IMR-90 (cell line): ENCODE results near the gene CRHBP. TPM values are rescaled to one million over a fixed set of nuclear protein-coding genes. Genes with fewer than 3 reads are reported as not detected.

Experiments
- ATAC-seq: fragments of 200-7000 bp; cut with Tn5 transposase; 2 replicates; pipeline ENCODE4 v1.9.1; 2020; ENCODE audit warnings: low read depth, mild to moderate bottlenecking, moderate library complexity
- BruUV-seq: library from RNA; stranded (reverse); fragments of 400-500 nt; replicated peaks from 2 replicates; lab custom pipeline; 2021; lab: Mats Ljungman, UMichigan
- CTCF ChIA-PET: fragments of 300-600 bp; formaldehyde crosslinking; extraction: SDS; loops from one replicate; lab custom pipeline; 2021; ENCODE audit warnings: antibody characterized with exemption; lab: Yijun Ruan, JAX
- POLR2A ChIA-PET: fragments of 300-600 bp; sonication (Branson Sonifier 250); formaldehyde crosslinking; loops from one replicate; lab custom pipeline; 2022; ENCODE audit warnings: antibody characterized with exemption; ENCODE audit not compliant: unreplicated experiment; lab: Charles Lee
- DNase-seq: peaks from one replicate; pipeline ENCODE4 v3.0.0; 2013
- H2AFZ ChIP-seq: replicated peaks from 2 replicates; pipeline ENCODE3; 2013; ENCODE audit warnings: low read length, mild to moderate bottlenecking; ENCODE audit not compliant: poor library complexity
- H2AK5ac ChIP-seq: 2 replicates; pipeline ENCODE4 v1.6.1; 2013; ENCODE audit warnings: low read depth, low read length, inconsistent platforms
- H2AK9ac ChIP-seq: replicated peaks from 2 replicates; pipeline ENCODE3; 2013; ENCODE audit warnings: mild to moderate bottlenecking, low read depth, low read length, moderate library complexity; ENCODE audit not compliant: poor library complexity
- H2BK120ac ChIP-seq: 2 replicates; pipeline ENCODE4 v1.6.1; 2013; ENCODE audit warnings: low read depth, low read length, inconsistent platforms
- H2BK15ac ChIP-seq: 3 replicates; pipeline ENCODE4 v1.6.1; 2013; ENCODE audit warnings: low read depth, low read length, inconsistent platforms
- H2BK20ac ChIP-seq: 2 replicates; pipeline ENCODE4 v1.6.1; 2013; ENCODE audit warnings: low read depth, mild to moderate bottlenecking, inconsistent platforms, low read length, moderate library complexity
- H2BK5ac ChIP-seq: 2 replicates; pipeline ENCODE4 v1.6.1; 2013; ENCODE audit warnings: mild to moderate bottlenecking, low read depth, low read length, inconsistent platforms; ENCODE audit not compliant: poor library complexity, severe bottlenecking
- H3K14ac ChIP-seq: replicated peaks from 2 replicates; pipeline ENCODE4 v1.6.1; 2013; ENCODE audit warnings: low read depth, low read length, inconsistent platforms
- H3K18ac ChIP-seq: 2 replicates; pipeline ENCODE4 v1.6.1; 2013; ENCODE audit warnings: low read depth, low read length, control low read depth
- H3K23ac ChIP-seq: 2 replicates; pipeline ENCODE4 v1.6.1; 2013; ENCODE audit warnings: low read depth, low read length, inconsistent platforms
- H3K27ac ChIP-seq: 2 replicates; pipeline ENCODE4 v1.5.1; 2013; ENCODE audit warnings: mild to moderate bottlenecking, control low read depth, low read length; ENCODE audit not compliant: insufficient read depth
- H3K27me3 ChIP-seq: 2 replicates; pipeline ENCODE4 v1.6.1; 2013; ENCODE audit warnings: low read length; ENCODE audit not compliant: control insufficient read depth, insufficient read depth
- H3K36me3 ChIP-seq: 2 replicates; pipeline ENCODE4 v1.6.1; 2013; ENCODE audit warnings: low read length, mixed read lengths; ENCODE audit not compliant: control insufficient read depth, insufficient read depth
- H3K4ac ChIP-seq: 2 replicates; pipeline ENCODE4 v1.6.1; 2013; ENCODE audit warnings: low read depth, low read length, inconsistent platforms
- H3K4me1 ChIP-seq: 2 replicates; pipeline ENCODE4 v1.6.1; 2013; ENCODE audit warnings: low read length, mixed read lengths; ENCODE audit not compliant: control insufficient read depth, insufficient read depth
- H3K4me2 ChIP-seq: 2 replicates; pipeline ENCODE4 v1.6.1; 2013; ENCODE audit warnings: low read depth, mild to moderate bottlenecking, control low read depth, low read length, moderate library complexity
- H3K4me3 ChIP-seq: 2 replicates; pipeline ENCODE4 v1.5.1; 2013; ENCODE audit warnings: low read depth, mild to moderate bottlenecking, control low read depth, low read length, moderate library complexity; ENCODE audit not compliant: insufficient read depth
- H3K56ac ChIP-seq: 2 replicates; pipeline ENCODE4 v1.6.1; 2013; ENCODE audit warnings: low read length, inconsistent platforms; ENCODE audit not compliant: insufficient read depth; ENCODE audit errors: extremely low read depth
- H3K79me1 ChIP-seq, 2 experiments: 2 replicates each; pipeline ENCODE4 v1.6.1; 2013; ENCODE audit warnings: low read length in 2 of 2, inconsistent platforms in 1 of 2, low read depth in 1 of 2
- H3K9ac ChIP-seq: 2 replicates; pipeline ENCODE4 v1.6.1; 2013; ENCODE audit warnings: low read depth, low read length, control low read depth
- H3K9me1 ChIP-seq: 2 replicates; pipeline ENCODE4 v1.6.1; 2013; ENCODE audit warnings: low read length, inconsistent platforms; ENCODE audit not compliant: insufficient read depth
- H3K9me3 ChIP-seq: 2 replicates; pipeline ENCODE4 v1.6.1; 2013; ENCODE audit warnings: low read length; ENCODE audit not compliant: control insufficient read depth, insufficient read depth
- H4K20me1 ChIP-seq: 2 replicates; pipeline ENCODE4 v1.6.1; 2013; ENCODE audit warnings: low read length, inconsistent platforms; ENCODE audit not compliant: insufficient read depth
- H4K5ac ChIP-seq: 2 replicates; pipeline ENCODE4 v1.6.1; 2013; ENCODE audit warnings: mild to moderate bottlenecking, low read depth, low read length, control low read depth
- H4K8ac ChIP-seq, 2 experiments: 2 replicates each; pipeline ENCODE4 v1.6.1; 2013; ENCODE audit warnings: low read depth in 2 of 2, low read length in 2 of 2, control low read depth in 1 of 2, inconsistent platforms in 1 of 2
- H4K91ac ChIP-seq: 2 replicates; pipeline ENCODE4 v1.6.1; 2013; ENCODE audit warnings: low read depth, low read length, inconsistent platforms; ENCODE audit not compliant: insufficient read depth
- CEBPB ChIP-seq: IDR thresholded peaks from 2 replicates; pipeline ENCODE4 v1.6.1; 2012; ENCODE audit warnings: low read depth, low read length, improper control_type of control experiment
- RFX5 ChIP-seq: IDR thresholded peaks from 2 replicates; pipeline ENCODE4 v1.8.0; 2012; ENCODE audit warnings: low read depth, mild to moderate bottlenecking, low read length, moderate library complexity
- WGBS, 2 experiments: methylation state at CpG; one replicate each; pipeline versions ENCODE4 v1.1.5 to v1.1.7; 2013; ENCODE audit warnings: missing lambda C conversion rate in 2 of 2; ENCODE audit not compliant: insufficient read length in 1 of 2; ENCODE audit errors: extremely low coverage in 2 of 2; 5-methylcytosine and 5-hydroxymethylcytosine counted together
- dilution Hi-C: fragments of 300-500 bp; cut with HindIII; formaldehyde crosslinking; loops from one replicate; pipeline ENCODE4 v1.14.3; 2018; ENCODE audit warnings: low sequenced_read_pairs; ENCODE audit not compliant: unreplicated experiment
- in situ Hi-C: fragments of 300-500 bp; cut with MboI; formaldehyde crosslinking; loops from 3 replicates; pipeline ENCODE4 v1.14.3; 2019; ENCODE audit warnings: low sequenced_read_pairs, inconsistent platforms, mixed read lengths
- intact Hi-C: fragments of 100-400 bp; cut with micrococcal nuclease; formaldehyde crosslinking; loops from 2 replicates; pipeline ENCODE4 v1.10.0; 2022
- polyA plus RNA-seq, 3 experiments: library from polyadenylated mRNA; depleted of rRNA; stranded (reverse); fragments of >200 nt; gene quantifications; 2 replicates each; pipeline ENCODE4 v1.2.3, GENCODE V29; 2012; ENCODE audit warnings: low replicate concordance in 1 of 3
- total RNA-seq: library from RNA; depleted of rRNA; stranded (reverse); fragments of >200 nt; gene quantifications from 2 replicates; pipeline ENCODE4 v1.2.3, GENCODE V29; 2012

The CRHBP gene
- total and polyA plus RNA-seq, 2 of the 4 experiments (the other 2 are of a cell fraction), result 0.09 TPM; not detected in 1

DNA sequence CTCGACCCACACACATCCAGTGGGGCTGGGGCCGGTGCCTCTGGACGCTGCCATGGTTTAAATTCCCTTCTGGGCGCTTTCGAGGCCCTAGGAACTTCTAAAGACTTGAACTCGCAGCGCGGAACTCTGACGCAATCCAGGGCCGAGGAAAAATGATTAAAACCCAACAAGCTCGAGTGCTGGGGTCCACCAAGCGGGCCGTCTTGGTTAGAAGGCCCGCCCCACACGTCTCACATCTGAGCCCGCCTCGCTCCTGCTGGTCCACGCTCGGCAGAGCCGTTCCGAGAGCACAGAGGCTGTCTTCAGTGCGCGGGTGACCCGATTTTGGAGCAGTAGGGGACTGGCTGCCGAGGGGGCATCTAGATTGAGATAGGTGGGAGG is 1.5 kb downstream of the CRHBP start:
- no peak for ATAC-seq
- no peak overlapping the region for H4K91ac ChIP-seq
- TF ChIP-seq CEBPB, result peak; percentile 6; the same call in 1 of the 2 replicates
- no peak for TF ChIP-seq RFX5

More for the DNA sequence above, 1.5 kb downstream of the CRHBP start:
- no peak overlapping the region for H2BK120ac ChIP-seq
- no peak overlapping the region for H3K14ac ChIP-seq
- no peak overlapping the region for H2AK9ac ChIP-seq
- no peak overlapping the region; the same call in 1 of the 2 replicates for H3K4me2 ChIP-seq
- H4K20me1 ChIP-seq, result no peaks in the 10 kb centered on the region
- H3K9ac ChIP-seq, result no peak overlapping the region
- no peak overlapping the region for H2BK5ac ChIP-seq
- H2BK20ac ChIP-seq, result no peak overlapping the region
- no peak overlapping the region for H3K4me3 ChIP-seq
- intact Hi-C loops (no loop called here), in situ Hi-C loops (no loop called here), dilution Hi-C loops (no loop called here)
- DNase-seq, result no peak
- H3K9me1 ChIP-seq, result no peaks in the 10 kb centered on the region
- H3K4ac ChIP-seq, result no peak overlapping the region
- CTCF ChIA-PET, result no interaction called here
- no TSS peak for BruUV-seq
- POLR2A ChIA-PET, result no interaction called here
- H4K5ac ChIP-seq, result no peak overlapping the region
- no peaks in the 10 kb centered on the region for H3K9me3 ChIP-seq
- H4K8ac ChIP-seq, result no peak overlapping the region
- no peaks in the 10 kb centered on the region for H3K79me1 ChIP-seq
- 19% methylated on average over 10 of the region's 25 CpGs; no CpG with 5 or more reads in 1 of the 2 experiments for WGBS, 2 experiments
- no peaks in the 10 kb centered on the region; the same call in 1 of the 2 replicates for H3K4me1 ChIP-seq
- H3K18ac ChIP-seq, result no peak overlapping the region
- no peak overlapping the region for H3K27ac ChIP-seq
- H2AFZ ChIP-seq, result peak overlapping the region; percentile 18
- H3K23ac ChIP-seq, result no peak overlapping the region
- no peak overlapping the region for H2BK15ac ChIP-seq
- H3K56ac ChIP-seq, result no peak overlapping the region
- no peaks in the 10 kb centered on the region for H3K36me3 ChIP-seq
- H3K27me3 ChIP-seq, result peaks cover 41% of the 10 kb centered on the region
- no peak overlapping the region for H2AK5ac ChIP-seq
